Vagina (tissue), 2 donors: ENCODE results near the gene SLC7A6.

Experiments
- POLR2A ChIP-seq, 2 donors: fragments of 450-650 bp; IDR thresholded peaks; one replicate each; pipeline ENCODE4 v1.6.1; 2017; ENCODE audit warnings: antibody characterized with exemption in 2 of 2, mild to moderate bottlenecking in 2 of 2, moderate library complexity in 2 of 2
- POLR2AphosphoS5 ChIP-seq, 2 donors: sonication (generic); formaldehyde crosslinking; IDR thresholded peaks; one replicate each; pipeline ENCODE4 v1.9.0; 2017; ENCODE audit warnings: antibody characterized with exemption in 2 of 2, mild to moderate bottlenecking in 2 of 2, low read depth in 1 of 2; ENCODE audit not compliant: insufficient read depth in 1 of 2
- TF ChIP-seq, protein P1 (sequence below), 3 experiments: fragments of 450-650 bp in 2 of 3; fragments of 200-600 bp in 1 of 3; sonication (generic) in 1 of 3; IDR thresholded peaks; one replicate each; pipeline ENCODE4 v1.5.1; 2017 to 2019; ENCODE audit warnings: antibody characterized with exemption in 3 of 3, mild to moderate bottlenecking in 2 of 3, moderate library complexity in 2 of 3

DNA sequence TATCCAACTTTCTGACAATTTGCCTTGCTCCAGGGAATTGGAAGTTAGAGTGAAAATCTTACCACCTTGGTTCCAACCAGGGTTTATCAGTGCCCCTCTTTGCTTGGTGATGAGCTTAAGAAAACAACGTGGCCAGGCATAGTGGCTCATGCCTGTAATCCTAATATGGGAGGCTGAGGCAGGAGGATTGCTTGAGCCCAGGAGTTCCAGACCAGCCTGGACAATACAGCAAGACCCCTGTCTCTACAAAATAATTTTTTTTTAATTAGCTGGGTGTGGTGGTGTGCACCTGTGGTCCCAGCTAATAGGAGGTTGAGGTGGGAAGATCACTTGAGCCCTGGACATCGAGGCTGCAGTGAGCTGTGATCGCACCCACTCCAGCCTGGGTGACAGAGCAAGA, 21.4 kb downstream of the SLC7A6 start:
- no peak for TF ChIP-seq POLR2A (IDR thresholded peaks at IDR 0.05)
- TF ChIP-seq, protein P1, sequence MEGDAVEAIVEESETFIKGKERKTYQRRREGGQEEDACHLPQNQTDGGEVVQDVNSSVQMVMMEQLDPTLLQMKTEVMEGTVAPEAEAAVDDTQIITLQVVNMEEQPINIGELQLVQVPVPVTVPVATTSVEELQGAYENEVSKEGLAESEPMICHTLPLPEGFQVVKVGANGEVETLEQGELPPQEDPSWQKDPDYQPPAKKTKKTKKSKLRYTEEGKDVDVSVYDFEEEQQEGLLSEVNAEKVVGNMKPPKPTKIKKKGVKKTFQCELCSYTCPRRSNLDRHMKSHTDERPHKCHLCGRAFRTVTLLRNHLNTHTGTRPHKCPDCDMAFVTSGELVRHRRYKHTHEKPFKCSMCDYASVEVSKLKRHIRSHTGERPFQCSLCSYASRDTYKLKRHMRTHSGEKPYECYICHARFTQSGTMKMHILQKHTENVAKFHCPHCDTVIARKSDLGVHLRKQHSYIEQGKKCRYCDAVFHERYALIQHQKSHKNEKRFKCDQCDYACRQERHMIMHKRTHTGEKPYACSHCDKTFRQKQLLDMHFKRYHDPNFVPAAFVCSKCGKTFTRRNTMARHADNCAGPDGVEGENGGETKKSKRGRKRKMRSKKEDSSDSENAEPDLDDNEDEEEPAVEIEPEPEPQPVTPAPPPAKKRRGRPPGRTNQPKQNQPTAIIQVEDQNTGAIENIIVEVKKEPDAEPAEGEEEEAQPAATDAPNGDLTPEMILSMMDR (IDR thresholded peaks at IDR 0.05): no peak
- no peak for TF ChIP-seq POLR2AphosphoS5 (IDR thresholded peaks at IDR 0.05; ENCODE audit: insufficient read depth in 1 of 2, low read depth in 1 of 2)
